ENCODE measurements around the gene FOXN3. TPM values are rescaled to one million over a fixed set of nuclear protein-coding genes. Genes with fewer than 3 reads are reported as not detected.

FOXN3 gene
- total and polyA plus RNA-seq, 8 donors = 8.8 to 58.0 (median 31.7) TPM

- peaks cover 0 to 11% (median 9%) of the 10 kb centered on the region in 3 donors for H3K4me1 ChIP-seq
- ATAC-seq (no peak), DNase-seq (peak in 1 of 6 donors; percentile 20), FAIRE-seq (no peak)
- no peak overlapping the region for H3K27ac ChIP-seq
- TF ChIP-seq CTCF (IDR thresholded peaks at IDR 0.05) = no peak
- no peaks in the 10 kb centered on the region for H3K27me3 ChIP-seq
- no peak overlapping the region for H3K4me3 ChIP-seq
- intact Hi-C loops (cut with DNase I) = no loop called here
- no peaks in the 10 kb centered on the region for H3K36me3 ChIP-seq
- WGBS, 2 donors = 76 to 83% methylated on average over 7 of the region's 7 CpGs
- H3K9me3 ChIP-seq = no peaks in the 10 kb centered on the region
Observed at GRCh38 chr14:89418452-89418851, 1.4 kb upstream of the FOXN3 start.

- intact Hi-C loops (cut with DNase I) = no loop called here
- no peak for FAIRE-seq
Observed at GRCh38 chr14:89417465-89418225, 612 bp upstream of the FOXN3 start.

GRCh38 chr14:89416002-89416995 is 734 bp downstream of the FOXN3 start:
- Histone ChIP-seq H3K27ac (peak overlapping the region; percentile 87 to 97 (median 92)), H3K36me3 (peaks cover 0 to 1% (median 0%) of the 10 kb centered on the region in 3 donors), H3K4me3 (peak overlapping the region; percentile 65 to 84 (median 80)), H3K9me3 (no peaks in the 10 kb centered on the region), H3K4me1 (peaks cover 0 to 9% (median 4%) of the 10 kb centered on the region in 3 donors), H3K27me3 (no peaks in the 10 kb centered on the region)
- FAIRE-seq = no peak
- intact Hi-C loops (cut with DNase I) = no loop called here
- no peak for TF ChIP-seq CTCF (IDR thresholded peaks at IDR 0.05)
- WGBS, 2 donors = 1% methylated on average over 77 to 98 of the region's 98 CpGs
- peak; percentile 86 to 93 (median 87) for ATAC-seq
- peak; percentile 96 to 99 (median 98) for DNase-seq

More at GRCh38 chr14:89417465-89418225, 612 bp upstream of the FOXN3 start:
- no peaks in the 10 kb centered on the region for H3K27me3 ChIP-seq
- H3K27ac ChIP-seq = peak overlapping the region; percentile 61 to 86 (median 74)
- H3K36me3 ChIP-seq = no peaks in the 10 kb centered on the region
- peak overlapping the region; percentile 51 to 78 (median 71) for H3K4me3 ChIP-seq
- DNase-seq (peak; percentile 39 to 87 (median 68)), ATAC-seq (peak; percentile 18 to 60 (median 50))
- no peaks in the 10 kb centered on the region for H3K9me3 ChIP-seq
- WGBS, 2 donors = 0 to 1% methylated on average over 49 to 51 of the region's 51 CpGs
- H3K4me1 ChIP-seq = peaks cover 0 to 9% (median 4%) of the 10 kb centered on the region in 3 donors
- TF ChIP-seq CTCF (IDR thresholded peaks at IDR 0.05) = peak in 2 of 4 donors; percentile 17 to 33

GRCh38 chr14:89415159-89415558 is 1.9 kb downstream of the FOXN3 start:
- peak overlapping the region in 3 of 4 donors; percentile 87 to 97 (median 93) for H3K27ac ChIP-seq
- H3K4me1 ChIP-seq = peaks cover 0 to 9% (median 4%) of the 10 kb centered on the region in 3 donors
- WGBS, 2 donors = 11 to 15% methylated on average over 5 of the region's 5 CpGs
- no peak for TF ChIP-seq CTCF (IDR thresholded peaks at IDR 0.05)
- H3K9me3 ChIP-seq = no peaks in the 10 kb centered on the region
- H3K27me3 ChIP-seq = no peaks in the 10 kb centered on the region
- ATAC-seq (no peak), DNase-seq (no peak), FAIRE-seq (no peak)
- intact Hi-C loops (cut with DNase I) = no loop called here
- H3K36me3 ChIP-seq = peaks cover 0 to 6% (median 0%) of the 10 kb centered on the region in 3 donors
- H3K4me3 ChIP-seq = peak overlapping the region in 2 of 4 donors; percentile 78 to 82

Data from pancreas (tissue), 10 donors.